H1 (cell line): Measurements from ENCODE around the gene ILKAP. TPM values are rescaled to one million over a fixed set of nuclear protein-coding genes. Genes with fewer than 3 reads are reported as not detected.

Experiments used
- FOSL1 ChIP-seq: IDR thresholded peaks from 2 replicates; pipeline ENCODE4 v1.6.1; 2011; ENCODE audit warnings: mild to moderate bottlenecking, low read depth, low read length, moderate library complexity; ENCODE audit not compliant: insufficient read depth
- NRF1 ChIP-seq: IDR thresholded peaks from 2 replicates; pipeline ENCODE4 v1.6.1; 2011; ENCODE audit warnings: mild to moderate bottlenecking, low read depth, low read length, improper control_type of control experiment
- SIN3A ChIP-seq, 2 experiments: IDR thresholded peaks in 1 of 2; conservative IDR thresholded peaks in 1 of 2; 2 replicates each; pipeline ENCODE4 v1.6.1; 2011 to 2012; ENCODE audit warnings: low read length in 2 of 2, improper control_type of control experiment in 1 of 2, low read depth in 1 of 2, mild to moderate bottlenecking in 1 of 2
- SIX5 ChIP-seq: IDR thresholded peaks from 2 replicates; pipeline ENCODE4 v1.6.1; 2011; ENCODE audit warnings: mild to moderate bottlenecking, low read depth, low read length
- polyA plus RNA-seq, 7 experiments: library from polyadenylated mRNA; depleted of rRNA in 3 of 7; stranded (reverse) in 5 of 7; unstranded in 2 of 7; fragments of >200 nt in 5 of 7; fragments of 200-250 nt in 2 of 7; gene quantifications; 1 replicate in 5 of 7; 2 replicates in 1 of 7; 4 replicates in 1 of 7; pipeline versions ENCODE4 v1.2.1 to v1.2.3, GENCODE V29; 2011 to 2013; ENCODE audit warnings: missing spikeins in 2 of 7, mixed read lengths in 2 of 7
- total RNA-seq: library from RNA; stranded (reverse); fragmentation: NEBNext Ultra II Directional; extraction: Animal tissue kit (Norgen Biotek cat#: 25700); gene quantifications from 2 replicates; pipeline ENCODE4 v1.2.1, GENCODE V29; 2021
- TF ChIP-seq, protein P1 (sequence below): fragments of 300-600 bp; sonication (generic); IDR thresholded peaks from 2 replicates; pipeline ENCODE4 v1.7.1; 2012; ENCODE audit warnings: low read length, moderate library complexity, mild to moderate bottlenecking, inconsistent platforms; ENCODE audit not compliant: insufficient replicate concordance
- TF ChIP-seq, protein P2 (sequence below): IDR thresholded peaks from 2 replicates; pipeline ENCODE4 v1.6.1; 2011; ENCODE audit warnings: low read depth, mild to moderate bottlenecking, low read length; ENCODE audit not compliant: insufficient read depth

Gene ILKAP
- total and polyA plus RNA-seq, 2 of the 8 experiments (the other 6 are each of a cell fraction or from before 2014, with no cell fraction given) = 23.5 to 33.8 TPM

DNA sequence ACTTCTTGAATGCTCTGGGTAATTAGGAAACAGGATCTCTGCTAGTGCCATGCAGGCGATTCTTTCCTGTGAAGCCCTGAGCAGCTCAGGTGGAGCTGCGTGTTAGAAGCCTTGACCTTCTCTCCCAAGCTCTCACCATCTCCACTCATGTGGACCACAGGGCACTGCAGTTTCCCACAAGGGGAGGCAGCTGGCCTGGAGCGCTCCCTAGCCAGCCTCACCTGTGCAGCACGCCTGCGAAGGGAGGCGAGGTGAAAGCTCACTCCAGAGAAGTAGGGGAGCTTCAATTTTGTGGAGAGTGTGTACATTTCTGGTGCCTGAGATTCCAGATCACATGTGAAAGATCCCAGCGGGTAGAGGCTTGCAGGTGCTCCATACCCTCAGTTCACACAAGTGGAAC, 47.4 kb upstream of the ILKAP start (continued):
- TF ChIP-seq, protein P1, sequence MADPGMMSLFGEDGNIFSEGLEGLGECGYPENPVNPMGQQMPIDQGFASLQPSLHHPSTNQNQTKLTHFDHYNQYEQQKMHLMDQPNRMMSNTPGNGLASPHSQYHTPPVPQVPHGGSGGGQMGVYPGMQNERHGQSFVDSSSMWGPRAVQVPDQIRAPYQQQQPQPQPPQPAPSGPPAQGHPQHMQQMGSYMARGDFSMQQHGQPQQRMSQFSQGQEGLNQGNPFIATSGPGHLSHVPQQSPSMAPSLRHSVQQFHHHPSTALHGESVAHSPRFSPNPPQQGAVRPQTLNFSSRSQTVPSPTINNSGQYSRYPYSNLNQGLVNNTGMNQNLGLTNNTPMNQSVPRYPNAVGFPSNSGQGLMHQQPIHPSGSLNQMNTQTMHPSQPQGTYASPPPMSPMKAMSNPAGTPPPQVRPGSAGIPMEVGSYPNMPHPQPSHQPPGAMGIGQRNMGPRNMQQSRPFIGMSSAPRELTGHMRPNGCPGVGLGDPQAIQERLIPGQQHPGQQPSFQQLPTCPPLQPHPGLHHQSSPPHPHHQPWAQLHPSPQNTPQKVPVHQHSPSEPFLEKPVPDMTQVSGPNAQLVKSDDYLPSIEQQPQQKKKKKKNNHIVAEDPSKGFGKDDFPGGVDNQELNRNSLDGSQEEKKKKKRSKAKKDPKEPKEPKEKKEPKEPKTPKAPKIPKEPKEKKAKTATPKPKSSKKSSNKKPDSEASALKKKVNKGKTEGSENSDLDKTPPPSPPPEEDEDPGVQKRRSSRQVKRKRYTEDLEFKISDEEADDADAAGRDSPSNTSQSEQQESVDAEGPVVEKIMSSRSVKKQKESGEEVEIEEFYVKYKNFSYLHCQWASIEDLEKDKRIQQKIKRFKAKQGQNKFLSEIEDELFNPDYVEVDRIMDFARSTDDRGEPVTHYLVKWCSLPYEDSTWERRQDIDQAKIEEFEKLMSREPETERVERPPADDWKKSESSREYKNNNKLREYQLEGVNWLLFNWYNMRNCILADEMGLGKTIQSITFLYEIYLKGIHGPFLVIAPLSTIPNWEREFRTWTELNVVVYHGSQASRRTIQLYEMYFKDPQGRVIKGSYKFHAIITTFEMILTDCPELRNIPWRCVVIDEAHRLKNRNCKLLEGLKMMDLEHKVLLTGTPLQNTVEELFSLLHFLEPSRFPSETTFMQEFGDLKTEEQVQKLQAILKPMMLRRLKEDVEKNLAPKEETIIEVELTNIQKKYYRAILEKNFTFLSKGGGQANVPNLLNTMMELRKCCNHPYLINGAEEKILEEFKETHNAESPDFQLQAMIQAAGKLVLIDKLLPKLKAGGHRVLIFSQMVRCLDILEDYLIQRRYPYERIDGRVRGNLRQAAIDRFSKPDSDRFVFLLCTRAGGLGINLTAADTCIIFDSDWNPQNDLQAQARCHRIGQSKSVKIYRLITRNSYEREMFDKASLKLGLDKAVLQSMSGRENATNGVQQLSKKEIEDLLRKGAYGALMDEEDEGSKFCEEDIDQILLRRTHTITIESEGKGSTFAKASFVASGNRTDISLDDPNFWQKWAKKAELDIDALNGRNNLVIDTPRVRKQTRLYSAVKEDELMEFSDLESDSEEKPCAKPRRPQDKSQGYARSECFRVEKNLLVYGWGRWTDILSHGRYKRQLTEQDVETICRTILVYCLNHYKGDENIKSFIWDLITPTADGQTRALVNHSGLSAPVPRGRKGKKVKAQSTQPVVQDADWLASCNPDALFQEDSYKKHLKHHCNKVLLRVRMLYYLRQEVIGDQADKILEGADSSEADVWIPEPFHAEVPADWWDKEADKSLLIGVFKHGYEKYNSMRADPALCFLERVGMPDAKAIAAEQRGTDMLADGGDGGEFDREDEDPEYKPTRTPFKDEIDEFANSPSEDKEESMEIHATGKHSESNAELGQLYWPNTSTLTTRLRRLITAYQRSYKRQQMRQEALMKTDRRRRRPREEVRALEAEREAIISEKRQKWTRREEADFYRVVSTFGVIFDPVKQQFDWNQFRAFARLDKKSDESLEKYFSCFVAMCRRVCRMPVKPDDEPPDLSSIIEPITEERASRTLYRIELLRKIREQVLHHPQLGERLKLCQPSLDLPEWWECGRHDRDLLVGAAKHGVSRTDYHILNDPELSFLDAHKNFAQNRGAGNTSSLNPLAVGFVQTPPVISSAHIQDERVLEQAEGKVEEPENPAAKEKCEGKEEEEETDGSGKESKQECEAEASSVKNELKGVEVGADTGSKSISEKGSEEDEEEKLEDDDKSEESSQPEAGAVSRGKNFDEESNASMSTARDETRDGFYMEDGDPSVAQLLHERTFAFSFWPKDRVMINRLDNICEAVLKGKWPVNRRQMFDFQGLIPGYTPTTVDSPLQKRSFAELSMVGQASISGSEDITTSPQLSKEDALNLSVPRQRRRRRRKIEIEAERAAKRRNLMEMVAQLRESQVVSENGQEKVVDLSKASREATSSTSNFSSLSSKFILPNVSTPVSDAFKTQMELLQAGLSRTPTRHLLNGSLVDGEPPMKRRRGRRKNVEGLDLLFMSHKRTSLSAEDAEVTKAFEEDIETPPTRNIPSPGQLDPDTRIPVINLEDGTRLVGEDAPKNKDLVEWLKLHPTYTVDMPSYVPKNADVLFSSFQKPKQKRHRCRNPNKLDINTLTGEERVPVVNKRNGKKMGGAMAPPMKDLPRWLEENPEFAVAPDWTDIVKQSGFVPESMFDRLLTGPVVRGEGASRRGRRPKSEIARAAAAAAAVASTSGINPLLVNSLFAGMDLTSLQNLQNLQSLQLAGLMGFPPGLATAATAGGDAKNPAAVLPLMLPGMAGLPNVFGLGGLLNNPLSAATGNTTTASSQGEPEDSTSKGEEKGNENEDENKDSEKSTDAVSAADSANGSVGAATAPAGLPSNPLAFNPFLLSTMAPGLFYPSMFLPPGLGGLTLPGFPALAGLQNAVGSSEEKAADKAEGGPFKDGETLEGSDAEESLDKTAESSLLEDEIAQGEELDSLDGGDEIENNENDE = no peak
- TF ChIP-seq NRF1 (no peak), SIN3A (conservative IDR thresholded peaks at IDR 0.05 in 1 of 2, IDR thresholded peaks at IDR 0.05 in 1 of 2; ENCODE audit: low read depth in 1 of 2, low read length in 2 of 2) (no peak), SIX5 (no peak), FOSL1 (no peak)
- TF ChIP-seq, protein P2, sequence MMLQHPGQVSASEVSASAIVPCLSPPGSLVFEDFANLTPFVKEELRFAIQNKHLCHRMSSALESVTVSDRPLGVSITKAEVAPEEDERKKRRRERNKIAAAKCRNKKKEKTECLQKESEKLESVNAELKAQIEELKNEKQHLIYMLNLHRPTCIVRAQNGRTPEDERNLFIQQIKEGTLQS = no peak
